Activated CD4-positive, alpha-beta memory T cell treated with anti-CD3 and anti-CD28 coated beads for 36 hours (primary cell): ENCODE data around the gene PRKAG3. TPM values are rescaled to one million over a fixed set of nuclear protein-coding genes. Genes with fewer than 3 reads are reported as not detected.

Experiments
- CTCF ChIA-PET: fragments of 350-600 bp; sonication (Branson Sonifier 250); formaldehyde crosslinking; loops from one replicate; lab custom pipeline; 2021; ENCODE audit warnings: antibody characterized with exemption, inconsistent platforms; lab: Charles Lee
- POLR2A ChIA-PET: fragments of 350-600 bp; sonication (Branson Sonifier 250); formaldehyde crosslinking; loops from one replicate; lab custom pipeline; 2021; ENCODE audit warnings: antibody characterized with exemption; lab: Charles Lee
- DNase-seq: peaks from one replicate; pipeline ENCODE4 v3.0.0-alpha.2; 2020
- H3K27ac Mint-ChIP-seq: one replicate; pipeline ENCODE4 v1.8.0; 2021; ENCODE audit warnings: mixed read lengths
- H3K27me3 Mint-ChIP-seq: one replicate; pipeline ENCODE4 v1.8.0; 2021; ENCODE audit warnings: mixed read lengths
- H3K36me3 Mint-ChIP-seq: one replicate; pipeline ENCODE4 v1.8.0; 2021; ENCODE audit warnings: mixed read lengths
- H3K4me1 Mint-ChIP-seq: one replicate; pipeline ENCODE4 v1.8.0; 2021; ENCODE audit warnings: low read depth, mixed read lengths
- H3K4me3 Mint-ChIP-seq: one replicate; pipeline ENCODE4 v1.8.0; 2021; ENCODE audit warnings: mild to moderate bottlenecking, mixed read lengths
- H3K9me3 Mint-ChIP-seq: one replicate; pipeline ENCODE4 v1.8.0; 2021; ENCODE audit warnings: mixed read lengths
- intact Hi-C: fragments of 100-400 bp; cut with micrococcal nuclease; formaldehyde crosslinking; loops from one replicate; pipeline ENCODE4 v1.15.1; 2023
- total RNA-seq, 2 experiments: library from RNA; stranded (reverse); gene quantifications; one replicate each; pipeline ENCODE4 v1.2.3, GENCODE V29; 2021

The PRKAG3 gene
- total RNA-seq, 2 experiments from 2014 or later, result not detected

DNA sequence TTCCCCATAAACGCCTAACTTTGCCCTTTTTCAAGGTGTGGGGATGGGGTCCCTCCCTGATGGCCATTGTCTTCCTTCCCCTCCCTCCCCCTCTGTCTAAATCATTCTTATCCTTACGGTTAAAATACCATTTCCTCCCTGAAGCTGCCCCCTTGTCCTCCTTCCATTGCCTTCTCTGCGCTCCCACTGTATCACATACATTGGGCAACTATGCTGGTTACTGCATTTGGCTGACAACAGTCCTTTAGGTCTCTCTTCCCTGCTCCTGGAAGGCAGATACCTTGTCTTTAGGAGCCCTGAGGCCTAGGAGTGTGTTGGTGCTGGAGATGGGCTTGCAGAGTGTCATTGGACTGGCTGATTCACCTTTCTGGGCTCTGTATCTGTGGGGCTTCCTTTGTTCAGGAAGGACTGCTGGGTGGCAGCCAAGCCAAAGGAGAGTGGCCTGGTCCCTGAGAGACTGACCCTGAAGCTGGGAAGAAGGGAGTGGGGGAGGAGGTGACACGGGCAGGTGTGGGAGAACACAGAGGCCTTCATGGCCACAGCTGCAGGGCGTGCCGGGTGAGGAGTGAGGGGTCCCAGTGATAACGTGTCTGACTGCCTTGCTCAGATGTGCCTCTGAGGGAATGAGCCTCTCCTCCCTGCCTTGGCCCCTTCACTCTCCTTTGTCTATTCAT lies 30.2 kb upstream of the PRKAG3 start:
- H3K36me3 Mint-ChIP-seq, result no peaks in the 10 kb centered on the region
- peak; percentile 7 for DNase-seq
- POLR2A ChIA-PET, result no interaction called here
- H3K9me3 Mint-ChIP-seq, result no peaks in the 10 kb centered on the region
- peaks cover 67% of the 10 kb centered on the region for H3K27me3 Mint-ChIP-seq
- no peak overlapping the region for H3K4me3 Mint-ChIP-seq
- intact Hi-C loops, result loop anchor here (2.0 kb wide), 1 partner anchor 13 kb away; no protein-coding TSS in a partner anchor
- H3K27ac Mint-ChIP-seq, result no peak overlapping the region
- CTCF ChIA-PET, result interaction anchor here (0.8 to 5.2 kb wide), 5 partner anchors 10 to 36 kb away, joined by 3 to 39 read pairs (median 6); no protein-coding TSS in a partner anchor
- peaks cover 15% of the 10 kb centered on the region for H3K4me1 Mint-ChIP-seq

DNA sequence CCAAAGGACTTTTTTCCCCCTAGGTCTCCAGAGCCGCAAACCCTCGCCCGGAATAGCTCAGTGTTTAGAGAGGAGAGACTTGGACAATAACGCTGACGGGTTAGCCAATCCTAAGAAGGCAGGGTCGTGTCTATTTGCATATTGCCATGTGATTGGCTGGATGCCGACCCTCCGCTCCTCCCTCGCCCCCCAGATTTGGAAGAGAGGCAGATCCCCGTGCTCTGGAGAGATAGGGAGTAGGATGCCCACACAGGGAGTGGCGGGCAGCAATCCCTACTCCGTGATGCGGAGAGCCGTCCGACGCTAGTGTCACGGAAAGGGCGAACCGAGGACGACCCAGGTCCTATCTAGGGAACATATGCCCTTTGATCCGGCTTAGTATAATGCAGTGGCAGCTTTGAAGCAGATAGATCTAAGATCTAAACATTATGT lies 29.4 kb upstream of the PRKAG3 start:
- DNase-seq, result peak; percentile 7
- POLR2A ChIA-PET, result no interaction called here
- H3K27me3 Mint-ChIP-seq, result peaks cover 67% of the 10 kb centered on the region
- CTCF ChIA-PET, result interaction anchor here (0.9 to 5.2 kb wide), 4 partner anchors 11 to 119 kb away, joined by 4 to 39 read pairs (median 6); no protein-coding TSS in a partner anchor
- H3K27ac Mint-ChIP-seq, result no peak overlapping the region
- intact Hi-C loops, result loop anchor here (2.0 kb wide), 1 partner anchor 14 kb away; no protein-coding TSS in a partner anchor
- no peaks in the 10 kb centered on the region for H3K36me3 Mint-ChIP-seq
- H3K9me3 Mint-ChIP-seq, result no peaks in the 10 kb centered on the region
- no peak overlapping the region for H3K4me3 Mint-ChIP-seq
- H3K4me1 Mint-ChIP-seq, result peaks cover 15% of the 10 kb centered on the region

DNA sequence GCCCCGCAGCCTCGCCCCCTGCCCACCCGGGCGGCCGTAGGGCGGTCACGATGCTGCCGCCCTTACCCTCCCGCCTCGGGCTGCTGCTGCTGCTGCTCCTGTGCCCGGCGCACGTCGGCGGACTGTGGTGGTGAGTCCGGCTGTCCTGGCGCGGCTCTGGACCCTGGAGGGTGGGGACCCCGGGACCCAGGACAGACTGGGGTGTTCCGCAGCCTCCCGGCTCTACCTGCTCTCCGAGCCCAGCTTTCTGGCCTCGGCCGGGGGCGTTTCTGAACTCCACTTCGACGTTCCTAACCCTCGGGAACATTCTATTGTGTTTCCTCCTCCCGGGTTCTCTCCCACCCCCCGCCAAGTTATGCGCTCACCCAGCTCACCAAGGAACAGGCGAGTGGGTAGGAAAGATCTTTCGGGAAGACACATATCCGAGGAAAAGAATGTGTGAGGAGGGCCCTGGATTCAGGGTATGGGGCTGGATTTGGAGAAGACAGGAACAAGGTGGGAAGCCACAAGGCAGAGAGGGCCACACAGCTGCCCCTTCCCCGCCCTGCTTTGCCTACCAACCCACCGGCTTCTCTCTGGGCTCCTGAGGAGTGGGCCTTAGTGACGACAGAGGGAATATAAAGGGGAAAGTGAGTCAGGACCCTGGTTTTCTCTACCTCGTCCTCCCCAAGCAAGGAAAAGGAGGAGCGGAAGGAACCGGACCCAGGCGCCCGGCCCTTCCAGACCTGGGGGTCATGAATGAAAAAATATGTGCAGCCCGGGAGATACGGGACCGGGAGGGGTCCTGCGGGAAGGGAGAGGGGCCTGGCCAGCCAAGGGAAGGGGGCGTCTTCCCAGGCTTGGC lies 28.6 kb upstream of the PRKAG3 start:
- Mint-ChIP-seq H3K4me1 (peaks cover 15% of the 10 kb centered on the region), H3K36me3 (no peaks in the 10 kb centered on the region), H3K27me3 (peaks cover 71% of the 10 kb centered on the region), H3K4me3 (peak overlapping the region; percentile 22), H3K9me3 (no peaks in the 10 kb centered on the region), H3K27ac (no peak overlapping the region)
- ChIA-PET POLR2A (no interaction called here), CTCF (interaction anchor here (1.1 to 5.2 kb wide), 5 partner anchors 12 to 120 kb away, joined by 5 to 39 read pairs (median 6); no protein-coding TSS in a partner anchor)
- intact Hi-C loops, result loop anchor here (2.0 kb wide), 1 partner anchor 15 kb away; no protein-coding TSS in a partner anchor
- peak; percentile 8 for DNase-seq

DNA sequence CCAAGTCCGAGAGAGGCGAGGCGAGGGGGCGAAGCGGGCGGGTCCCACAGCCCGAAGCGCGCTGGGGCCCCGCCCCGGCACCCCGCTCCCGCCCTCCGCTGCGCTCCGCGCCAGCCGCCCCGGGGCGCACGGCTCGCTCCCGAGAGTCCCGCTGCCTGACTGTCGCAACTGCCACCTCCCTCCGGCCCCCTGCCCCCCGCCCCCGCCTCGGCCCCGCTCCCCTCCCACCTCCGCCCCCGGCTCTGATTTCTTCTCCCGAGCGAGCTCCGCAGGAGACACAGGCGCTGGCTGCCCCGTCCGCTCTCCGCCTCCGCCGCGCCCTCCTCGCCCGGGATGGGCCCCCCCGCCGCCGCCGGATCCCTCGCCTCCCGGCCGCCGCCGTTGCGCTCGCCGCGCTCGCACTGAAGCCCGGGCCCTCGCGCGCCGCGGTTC lies 28.0 kb upstream of the PRKAG3 start, which contains the start of gene WNT6:
WNT6 (plus strand) TSS at position 250 of the 432 bp plus-strand sequence. CDS start 233 bp downstream, outside the sequence.
- Mint-ChIP-seq H3K27ac (no peak within 1 kb of the TSS), H3K27me3 (peaks cover 71% of the 10 kb centered on the region), H3K36me3 (no peaks in the 10 kb centered on the region), H3K4me1 (peaks cover 15% of the 10 kb centered on the region), H3K4me3 (peak within 1 kb of the TSS; percentile 22), H3K9me3 (no peaks in the 10 kb centered on the region)
- ChIA-PET CTCF (interaction anchor here (1.1 to 5.2 kb wide), 4 partner anchors 12 to 120 kb away, joined by 5 to 39 read pairs (median 6); no protein-coding TSS in a partner anchor), POLR2A (no interaction called here)
- DNase-seq, result peak; percentile 20
- intact Hi-C loops, result no loop called here

DNA sequence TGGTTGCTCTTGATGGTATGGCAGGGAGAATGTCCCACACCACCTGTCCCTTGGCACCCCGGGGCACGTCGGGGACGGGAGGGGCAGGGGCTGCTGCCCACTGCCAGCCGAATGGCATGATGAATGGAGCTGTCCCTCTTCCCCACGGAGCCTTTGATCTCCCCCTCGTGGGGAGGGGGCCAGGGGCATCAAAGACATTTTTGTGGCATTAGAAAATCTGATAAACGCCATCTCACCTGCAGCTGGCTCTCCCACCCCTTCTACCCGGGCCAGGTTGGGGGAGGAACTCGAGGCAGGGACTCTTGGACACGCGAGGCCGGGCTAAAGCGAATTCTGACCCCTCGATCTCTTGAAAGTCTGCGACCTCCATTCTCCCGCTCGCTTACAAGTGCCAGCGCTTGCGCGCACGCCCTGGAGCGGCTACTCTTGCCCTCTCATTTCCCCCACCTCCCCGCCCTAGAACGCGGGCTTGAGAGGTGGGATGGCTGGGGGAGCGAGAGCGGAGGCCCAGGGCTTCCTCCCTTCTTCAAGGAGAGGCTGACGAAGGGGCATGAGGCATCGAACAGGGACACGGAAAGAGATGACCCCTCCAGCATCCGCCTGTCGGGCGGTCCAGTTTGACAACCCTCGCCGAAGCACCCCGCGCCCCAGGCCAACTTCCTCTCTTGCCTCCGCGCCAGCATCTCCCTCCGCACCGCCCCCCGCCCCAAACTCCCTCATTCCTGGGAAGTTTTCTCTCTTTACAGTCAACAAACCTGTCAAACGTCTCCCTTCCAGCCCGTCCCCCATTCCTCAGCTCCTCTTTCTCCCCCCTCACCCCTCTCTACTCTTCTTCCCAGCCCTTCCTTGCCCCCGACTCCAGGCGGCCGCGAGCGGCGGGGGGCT lies 27.3 kb upstream of the PRKAG3 start:
- intact Hi-C loops, result no loop called here
- no peaks in the 10 kb centered on the region for H3K9me3 Mint-ChIP-seq
- H3K4me3 Mint-ChIP-seq, result peak overlapping the region; percentile 13
- H3K27me3 Mint-ChIP-seq, result peaks cover 77% of the 10 kb centered on the region
- CTCF ChIA-PET, result interaction anchor here (1.0 to 5.2 kb wide), 6 partner anchors 11 to 200 kb away, joined by 3 to 39 read pairs (median 5); no protein-coding TSS in a partner anchor
- peaks cover 15% of the 10 kb centered on the region for H3K4me1 Mint-ChIP-seq
- no peak overlapping the region for H3K27ac Mint-ChIP-seq
- peak; percentile 9 for DNase-seq
- POLR2A ChIA-PET, result interaction anchor here (0.9 kb wide), 1 partner anchor 22 kb away, joined by 4 read pairs; the partner anchor contains the start of gene WNT10A
- no peaks in the 10 kb centered on the region for H3K36me3 Mint-ChIP-seq

DNA sequence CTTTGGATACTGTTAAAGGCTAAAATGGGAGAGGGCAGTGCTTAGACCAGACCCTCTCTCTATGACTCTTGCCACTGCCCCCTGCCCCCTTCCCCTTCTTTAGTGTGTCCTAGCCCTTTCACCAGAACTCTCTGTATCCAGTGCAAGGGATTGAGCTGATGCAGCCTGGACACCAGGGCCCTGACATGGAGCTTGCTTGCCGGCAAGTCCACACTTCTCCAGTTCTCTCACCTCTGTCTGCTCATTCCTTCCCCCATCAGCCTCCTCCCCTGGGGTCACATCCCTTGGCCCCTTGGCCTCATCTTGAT lies 26.5 kb upstream of the PRKAG3 start:
- no peak for DNase-seq
- H3K36me3 Mint-ChIP-seq, result no peaks in the 10 kb centered on the region
- POLR2A ChIA-PET, result interaction anchor here (0.9 kb wide), 1 partner anchor 23 kb away, joined by 4 read pairs; the partner anchor contains the start of gene WNT10A
- CTCF ChIA-PET, result interaction anchor here (1.0 to 5.2 kb wide), 5 partner anchors 14 to 200 kb away, joined by 3 to 39 read pairs (median 4); no protein-coding TSS in a partner anchor
- H3K27ac Mint-ChIP-seq, result no peak overlapping the region
- H3K27me3 Mint-ChIP-seq, result peaks cover 79% of the 10 kb centered on the region
- H3K4me1 Mint-ChIP-seq, result peaks cover 15% of the 10 kb centered on the region
- intact Hi-C loops, result no loop called here
- no peaks in the 10 kb centered on the region for H3K9me3 Mint-ChIP-seq
- H3K4me3 Mint-ChIP-seq, result no peak overlapping the region

DNA sequence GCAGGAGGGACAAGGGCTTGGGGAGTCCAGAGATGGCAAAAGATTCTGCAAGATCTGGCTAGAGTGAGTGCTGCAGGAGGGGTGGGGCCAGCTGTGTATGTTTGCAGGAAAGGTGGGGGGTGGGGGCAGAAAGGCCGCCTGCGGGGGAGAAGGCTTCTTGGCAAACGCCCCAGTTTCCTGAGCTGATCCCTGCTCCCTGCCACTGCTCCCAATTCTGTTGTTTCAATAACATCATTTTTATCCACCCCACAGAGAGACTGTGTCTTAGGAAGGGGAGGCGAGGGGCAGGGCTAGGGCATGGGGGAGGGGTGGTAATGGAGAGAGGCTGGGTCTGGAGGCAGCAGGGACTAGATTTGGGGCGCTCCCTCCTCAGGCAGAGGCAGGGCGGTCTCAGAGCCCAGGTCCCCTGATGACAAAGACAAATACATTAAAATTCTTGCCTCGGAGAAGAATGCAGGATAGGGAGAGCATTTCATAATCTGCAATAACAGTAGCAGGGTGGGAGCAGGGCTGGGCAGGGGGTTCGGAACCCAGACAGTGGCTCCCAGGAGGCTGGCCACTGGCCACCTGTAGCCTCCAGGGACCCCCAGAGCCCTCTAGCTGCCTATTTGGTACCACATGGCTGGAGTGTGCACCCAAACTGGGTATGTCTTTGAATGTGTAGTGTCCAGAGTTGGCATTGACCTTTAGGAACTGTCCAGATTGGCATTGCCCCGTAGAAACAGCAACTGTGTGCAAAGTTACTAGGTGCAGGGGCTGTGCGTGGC lies 26.0 kb upstream of the PRKAG3 start:
- Mint-ChIP-seq H3K27me3 (peaks cover 79% of the 10 kb centered on the region), H3K4me3 (no peak overlapping the region), H3K4me1 (peaks cover 15% of the 10 kb centered on the region), H3K9me3 (no peaks in the 10 kb centered on the region), H3K27ac (no peak overlapping the region), H3K36me3 (no peaks in the 10 kb centered on the region)
- ChIA-PET POLR2A (interaction anchor here (0.9 kb wide), 1 partner anchor 23 kb away, joined by 4 read pairs; the partner anchor contains the start of gene WNT10A), CTCF (interaction anchor here (1.0 to 5.2 kb wide), 5 partner anchors 15 to 201 kb away, joined by 3 to 39 read pairs (median 4); no protein-coding TSS in a partner anchor)
- no peak for DNase-seq
- intact Hi-C loops, result no loop called here

DNA sequence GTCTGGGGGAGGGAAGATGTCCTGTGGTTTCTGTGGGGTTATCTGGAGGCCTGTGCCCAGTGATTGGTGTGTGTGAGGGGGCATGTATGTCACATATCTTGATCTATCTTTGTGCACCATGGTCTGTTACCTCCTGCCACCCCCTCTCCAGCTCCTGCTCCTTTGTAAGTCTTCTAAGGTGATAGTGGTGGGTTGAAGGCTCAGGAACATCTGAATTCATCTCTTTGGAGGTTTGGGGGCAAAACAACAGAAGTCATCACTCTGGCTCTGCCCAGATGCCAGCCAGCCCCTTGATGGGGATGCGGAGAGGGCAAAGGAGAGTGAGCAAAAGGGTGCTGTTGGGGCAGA lies 25.3 kb upstream of the PRKAG3 start:
- intact Hi-C loops, result no loop called here
- H3K36me3 Mint-ChIP-seq, result no peaks in the 10 kb centered on the region
- no peak overlapping the region for H3K4me3 Mint-ChIP-seq
- no peak overlapping the region for H3K27ac Mint-ChIP-seq
- H3K27me3 Mint-ChIP-seq, result peaks cover 75% of the 10 kb centered on the region
- ChIA-PET POLR2A (no interaction called here), CTCF (interaction anchor here (1.5 to 5.2 kb wide), 4 partner anchors 20 to 173 kb away, joined by 3 to 39 read pairs (median 10); no protein-coding TSS in a partner anchor)
- H3K9me3 Mint-ChIP-seq, result no peaks in the 10 kb centered on the region
- no peak for DNase-seq
- peaks cover 15% of the 10 kb centered on the region for H3K4me1 Mint-ChIP-seq

DNA sequence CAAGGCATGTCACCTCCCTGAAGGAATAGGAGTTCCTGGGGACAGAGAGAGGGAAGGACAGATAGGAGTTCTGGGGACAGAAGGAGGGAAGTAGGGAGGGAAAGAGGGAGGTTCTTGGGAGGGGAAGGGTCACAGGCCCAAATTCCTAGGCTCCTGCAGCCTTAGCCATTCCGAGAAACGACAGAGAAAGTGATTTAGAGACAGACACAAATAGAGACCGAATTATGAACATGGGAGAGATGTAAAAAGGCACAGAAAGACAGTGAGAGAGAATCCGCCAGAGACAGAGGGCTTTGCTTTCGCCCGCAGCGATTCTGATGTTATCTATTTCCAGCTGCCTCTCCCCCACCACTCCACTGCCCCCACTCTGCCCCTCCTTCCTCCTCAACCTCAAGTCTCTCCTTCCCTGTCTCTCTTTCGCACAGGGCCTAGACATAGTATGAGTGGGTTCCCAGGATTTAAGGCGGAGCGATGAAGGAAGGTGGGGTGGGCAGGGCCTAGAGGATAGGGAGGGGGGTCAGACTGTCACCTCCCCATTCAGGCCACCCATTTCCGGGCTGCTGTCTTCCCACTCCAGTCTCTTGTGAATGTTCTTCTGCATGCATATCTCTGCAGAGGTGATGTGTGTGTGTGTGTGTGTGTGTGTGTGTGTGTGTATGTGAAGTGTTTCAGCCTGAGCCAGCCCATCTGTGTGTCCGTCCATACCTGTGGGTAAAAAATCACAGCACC lies 24.7 kb upstream of the PRKAG3 start:
- POLR2A ChIA-PET, result no interaction called here
- CTCF ChIA-PET, result interaction anchor here (0.8 to 2.2 kb wide), 5 partner anchors 20 to 263 kb away, joined by 3 to 16 read pairs (median 3); no protein-coding TSS in a partner anchor
- H3K9me3 Mint-ChIP-seq, result no peaks in the 10 kb centered on the region
- no peak for DNase-seq
- peaks cover 71% of the 10 kb centered on the region for H3K27me3 Mint-ChIP-seq
- H3K4me1 Mint-ChIP-seq, result peaks cover 15% of the 10 kb centered on the region
- intact Hi-C loops, result no loop called here
- H3K4me3 Mint-ChIP-seq, result no peak overlapping the region
- no peak overlapping the region for H3K27ac Mint-ChIP-seq
- no peaks in the 10 kb centered on the region for H3K36me3 Mint-ChIP-seq
